Measurements from ENCODE around the gene MIER2. TPM values are rescaled to one million over a fixed set of nuclear protein-coding genes. Genes with fewer than 3 reads are reported as not detected.
A peak's percentile ranks its signal among the peaks of the same experiment; 100 is the strongest.

The MIER2 gene
- polyA plus RNA-seq, 5 donors, result 18.9 to 35.9 (median 26.1) TPM

GRCh38 chr19:310141-310651, 34.4 kb downstream of the MIER2 start:
- DNase-seq, result peak in 1 of 2 donors; percentile 51

GRCh38 chr19:309206-309565, 35.4 kb downstream of the MIER2 start:
- no peak for DNase-seq

- DNase-seq, result no peak
These were observed 36.0 kb downstream of the MIER2 start for GRCh38 chr19:308471-309205.

GRCh38 chr19:307793-308420, 36.7 kb downstream of the MIER2 start:
- DNase-seq, result no peak

- no peak for DNase-seq
These were observed 37.5 kb downstream of the MIER2 start for GRCh38 chr19:307111-307531.

GRCh38 chr19:306151-306900, 38.3 kb downstream of the MIER2 start:
- DNase-seq, result no peak

- DNase-seq, result no peak
These were observed 39.1 kb downstream of the MIER2 start for GRCh38 chr19:305240-306150.

- no peak for DNase-seq
These were observed 47.9 kb downstream of the MIER2 start for GRCh38 chr19:296476-297225.

GRCh38 chr19:295687-296370, 48.8 kb downstream of the MIER2 start:
- no peak for DNase-seq

- no peak for DNase-seq
These were observed 49.5 kb downstream of the MIER2 start for GRCh38 chr19:294946-295686.

- DNase-seq, result no peak
These were observed 50.2 kb downstream of the MIER2 start for GRCh38 chr19:294341-294945.

GRCh38 chr19:293436-294110, 51.0 kb downstream of the MIER2 start:
- DNase-seq, result no peak

- DNase-seq, result no peak
These were observed 51.6 kb downstream of the MIER2 start for GRCh38 chr19:292951-293350.

GRCh38 chr19:292281-292884, 52.2 kb downstream of the MIER2 start:
- no peak for DNase-seq

- DNase-seq, result no peak
These were observed 52.9 kb downstream of the MIER2 start for GRCh38 chr19:291561-292280.

- no peak for DNase-seq
These were observed 53.5 kb downstream of the MIER2 start, which contains the start of gene PLPP2 for GRCh38 chr19:291006-291521. PLPP2 (minus strand) TSS chr19:291403; CDS start chr19:291336, 67 bp downstream.

All from right lung (tissue), 5 donors.